Activated naive CD4-positive, alpha-beta T cell treated with anti-CD3 and anti-CD28 coated beads, Interleukin-2, amount 50 U/mL, for 72 hours (primary cell): ENCODE results near the gene FALEC. TPM values are rescaled to one million over a fixed set of nuclear protein-coding genes. Genes with fewer than 3 reads are reported as not detected.

Source experiments
- ATAC-seq, 2 donors: fragments of 150-1000 bp; cut with Tn5 transposase; 2 replicates each; pipeline ENCODE4 v1.10.0; 2021; ENCODE audit warnings: mild to moderate bottlenecking in 2 of 2, moderate library complexity in 2 of 2
- DNase-seq, 2 donors: peaks; one replicate each; pipeline ENCODE4 v3.0.0; 2021 to 2022; ENCODE audit warnings: low spot score in 2 of 2
- H3K27ac Mint-ChIP-seq, 2 donors: one replicate each; pipeline ENCODE4 v1.8.0; 2022; ENCODE audit warnings: mild to moderate bottlenecking in 2 of 2, mixed read lengths in 2 of 2
- H3K36me3 Mint-ChIP-seq, 2 donors: one replicate each; pipeline ENCODE4 v1.8.0; 2022; ENCODE audit warnings: mixed read lengths in 2 of 2
- H3K9me3 Mint-ChIP-seq, 2 donors: one replicate each; pipeline ENCODE4 v1.8.0; 2022; ENCODE audit warnings: mixed read lengths in 2 of 2
- total RNA-seq, 2 donors: library from RNA; stranded (reverse); gene quantifications; one replicate each; pipeline ENCODE4 v1.2.3, GENCODE V29; 2022

The FALEC gene
- total RNA-seq, 2 donors from 2014 or later: 0.66 to 0.89 TPM

DNA sequence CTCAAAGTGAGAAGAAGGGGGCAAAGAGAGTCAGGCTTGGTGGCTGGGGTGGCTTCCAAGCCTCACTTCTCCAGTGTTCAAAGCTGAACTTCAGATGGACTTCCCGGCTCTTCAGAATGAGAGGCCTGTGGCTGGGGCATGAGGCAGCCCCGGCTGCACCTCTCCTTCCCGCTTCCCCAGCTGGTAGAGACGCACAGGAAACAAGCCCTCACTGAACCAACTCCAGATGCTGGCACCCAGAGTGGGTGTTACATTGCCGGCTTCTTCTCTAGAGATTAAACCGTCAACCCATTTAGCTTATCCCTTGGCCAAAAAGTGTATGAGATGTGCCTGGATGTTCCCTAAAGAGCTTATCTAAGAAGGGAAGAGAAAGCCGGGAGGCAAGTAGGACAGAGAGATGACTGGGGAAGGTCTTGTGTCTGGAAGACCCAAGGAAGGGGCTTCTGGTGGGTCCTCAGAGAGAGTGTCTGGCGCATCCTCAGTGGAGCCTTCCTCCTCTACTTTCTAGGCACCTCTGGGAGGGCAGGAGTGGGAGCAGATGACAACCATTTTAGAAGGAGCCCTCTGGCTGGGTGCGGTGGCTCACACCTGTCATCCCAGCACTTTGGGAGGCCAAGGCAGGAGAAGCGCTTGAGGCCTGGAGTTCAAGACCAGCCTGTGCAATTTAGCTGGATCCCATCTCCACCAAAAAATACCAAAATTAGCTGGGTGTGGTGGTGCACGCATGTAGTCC, 35.7 kb downstream of the FALEC start:
- DNase-seq (no peak), ATAC-seq (no peak)
- H3K27ac Mint-ChIP-seq: peak overlapping the region; percentile 29 to 64

DNA sequence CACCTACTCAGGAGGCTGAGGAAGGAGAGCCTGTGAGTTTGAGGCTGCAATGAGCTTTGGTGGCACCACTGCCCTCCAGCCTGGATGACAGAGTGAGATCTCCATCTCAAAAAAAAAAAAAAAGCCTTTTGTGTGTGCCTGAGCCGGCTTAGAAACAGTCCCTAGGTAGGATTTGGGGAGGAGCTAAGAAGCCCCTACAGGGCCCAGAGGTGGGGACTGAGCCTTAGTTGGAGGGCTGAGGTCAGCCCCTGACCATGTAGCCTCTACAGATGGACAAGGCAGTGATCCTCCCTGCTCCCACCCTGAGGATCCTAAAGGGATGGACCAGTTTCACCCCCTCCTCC, 36.2 kb downstream of the FALEC start:
- ATAC-seq (no peak), DNase-seq (no peak)
- Mint-ChIP-seq H3K9me3 (no peaks in the 10 kb centered on the region), H3K36me3 (no peaks in the 10 kb centered on the region), H3K27ac (peak overlapping the region in 1 of 2 donors; percentile 64)

More for the DNA sequence above, 35.7 kb downstream of the FALEC start:
- Mint-ChIP-seq H3K36me3 (no peaks in the 10 kb centered on the region), H3K9me3 (no peaks in the 10 kb centered on the region)

DNA sequence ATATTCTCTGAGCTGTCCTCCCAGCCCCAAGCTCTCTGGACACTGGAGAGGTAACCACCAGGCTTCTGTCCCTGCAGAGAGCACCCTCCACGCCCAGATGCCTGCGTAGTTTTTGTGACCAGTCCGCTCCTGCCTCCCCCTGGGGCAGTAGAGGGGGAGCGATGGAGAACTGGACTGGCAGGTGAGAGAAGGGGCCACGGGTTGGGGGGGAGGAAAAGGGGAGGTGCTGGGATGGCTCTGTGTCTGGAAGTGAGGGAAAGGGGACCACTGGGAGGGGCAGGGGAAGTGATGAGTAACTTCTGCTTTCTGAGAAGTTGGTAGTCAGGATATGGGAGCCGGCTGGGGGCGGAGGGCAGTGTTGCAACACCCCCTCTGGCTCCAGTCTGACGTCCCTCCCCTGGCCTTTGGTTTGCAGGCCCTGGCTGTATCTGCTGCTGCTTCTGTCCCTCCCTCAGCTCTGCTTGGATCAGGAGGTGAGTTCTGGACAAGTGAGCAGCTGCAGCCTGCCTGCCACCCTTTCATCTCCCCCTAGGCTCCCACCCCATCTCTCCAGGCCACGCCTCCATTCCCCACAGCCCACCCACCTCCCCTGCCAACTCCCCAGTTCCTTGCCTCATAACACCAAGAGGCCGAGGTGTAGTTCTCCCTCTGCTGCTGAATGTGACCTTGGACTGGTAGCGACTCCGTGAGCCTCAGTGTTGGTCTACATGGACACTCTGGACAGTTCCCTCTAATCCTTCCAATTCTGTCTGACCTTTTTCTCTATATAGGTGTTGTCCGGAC, 36.8 kb downstream of the FALEC start:
- no peak for DNase-seq
- no peaks in the 10 kb centered on the region for H3K9me3 Mint-ChIP-seq
- peak; percentile 14 to 48 for ATAC-seq
- H3K27ac Mint-ChIP-seq: peak overlapping the region; percentile 34 to 64
- no peaks in the 10 kb centered on the region for H3K36me3 Mint-ChIP-seq

DNA sequence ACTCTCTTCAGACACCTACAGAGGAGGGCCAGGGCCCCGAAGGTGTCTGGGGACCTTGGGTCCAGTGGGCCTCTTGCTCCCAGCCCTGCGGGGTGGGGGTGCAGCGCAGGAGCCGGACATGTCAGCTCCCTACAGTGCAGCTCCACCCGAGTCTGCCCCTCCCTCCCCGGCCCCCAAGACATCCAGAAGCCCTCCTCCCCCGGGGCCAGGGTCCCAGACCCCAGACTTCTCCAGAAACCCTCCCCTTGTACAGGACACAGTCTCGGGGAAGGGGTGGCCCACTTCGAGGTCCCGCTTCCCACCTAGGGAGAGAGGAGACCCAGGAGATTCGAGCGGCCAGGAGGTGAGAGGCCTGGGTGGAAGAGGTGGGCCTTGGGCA, 37.3 kb downstream of the FALEC start:
- Mint-ChIP-seq H3K9me3 (no peaks in the 10 kb centered on the region), H3K36me3 (no peaks in the 10 kb centered on the region), H3K27ac (peak overlapping the region in 1 of 2 donors; percentile 64)
- no peak for DNase-seq
- ATAC-seq: no peak

DNA sequence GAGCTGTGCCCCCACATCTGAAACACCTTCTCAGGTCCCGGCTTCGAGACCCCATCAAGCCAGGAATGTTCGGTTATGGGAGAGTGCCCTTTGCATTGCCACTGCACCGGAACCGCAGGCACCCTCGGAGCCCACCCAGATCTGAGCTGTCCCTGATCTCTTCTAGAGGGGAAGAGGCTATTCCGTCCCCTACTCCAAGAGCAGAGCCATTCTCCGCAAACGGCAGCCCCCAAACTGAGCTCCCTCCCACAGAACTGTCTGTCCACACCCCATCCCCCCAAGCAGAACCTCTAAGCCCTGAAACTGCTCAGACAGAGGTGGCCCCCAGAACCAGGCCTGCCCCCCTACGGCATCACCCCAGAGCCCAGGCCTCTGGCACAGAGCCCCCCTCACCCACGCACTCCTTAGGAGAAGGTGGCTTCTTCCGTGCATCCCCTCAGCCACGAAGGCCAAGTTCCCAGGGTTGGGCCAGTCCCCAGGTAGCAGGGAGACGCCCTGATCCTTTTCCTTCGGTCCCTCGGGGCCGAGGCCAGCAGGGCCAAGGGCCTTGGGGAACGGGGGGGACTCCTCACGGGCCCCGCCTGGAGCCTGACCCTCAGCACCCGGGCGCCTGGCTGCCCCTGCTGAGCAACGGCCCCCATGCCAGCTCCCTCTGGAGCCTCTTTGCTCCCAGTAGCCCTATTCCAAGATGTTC, 38.0 kb downstream of the FALEC start:
- DNase-seq (no peak), ATAC-seq (no peak)
- H3K36me3 Mint-ChIP-seq: no peaks in the 10 kb centered on the region
- no peaks in the 10 kb centered on the region for H3K9me3 Mint-ChIP-seq
- no peak overlapping the region for H3K27ac Mint-ChIP-seq

DNA sequence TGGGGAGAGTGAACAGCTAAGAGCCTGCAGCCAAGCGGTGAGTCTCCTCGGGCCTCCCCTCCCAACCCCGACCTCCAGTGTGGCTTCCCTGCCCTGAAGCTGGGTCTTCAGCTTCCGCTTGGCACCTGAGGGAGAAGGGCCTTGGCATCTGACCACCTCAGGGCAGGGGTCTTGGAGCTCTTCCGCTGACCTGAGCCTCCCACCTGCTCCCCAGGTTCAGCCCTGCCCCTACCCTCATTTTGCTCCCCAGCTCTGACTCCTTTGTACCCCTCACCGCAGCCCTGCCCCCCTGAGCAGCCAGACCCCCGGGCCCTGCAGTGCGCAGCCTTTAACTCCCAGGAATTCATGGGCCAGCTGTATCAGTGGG, 38.5 kb downstream of the FALEC start:
- Mint-ChIP-seq H3K9me3 (no peaks in the 10 kb centered on the region), H3K27ac (no peak overlapping the region), H3K36me3 (no peaks in the 10 kb centered on the region)
- no peak for DNase-seq
- ATAC-seq: no peak

DNA sequence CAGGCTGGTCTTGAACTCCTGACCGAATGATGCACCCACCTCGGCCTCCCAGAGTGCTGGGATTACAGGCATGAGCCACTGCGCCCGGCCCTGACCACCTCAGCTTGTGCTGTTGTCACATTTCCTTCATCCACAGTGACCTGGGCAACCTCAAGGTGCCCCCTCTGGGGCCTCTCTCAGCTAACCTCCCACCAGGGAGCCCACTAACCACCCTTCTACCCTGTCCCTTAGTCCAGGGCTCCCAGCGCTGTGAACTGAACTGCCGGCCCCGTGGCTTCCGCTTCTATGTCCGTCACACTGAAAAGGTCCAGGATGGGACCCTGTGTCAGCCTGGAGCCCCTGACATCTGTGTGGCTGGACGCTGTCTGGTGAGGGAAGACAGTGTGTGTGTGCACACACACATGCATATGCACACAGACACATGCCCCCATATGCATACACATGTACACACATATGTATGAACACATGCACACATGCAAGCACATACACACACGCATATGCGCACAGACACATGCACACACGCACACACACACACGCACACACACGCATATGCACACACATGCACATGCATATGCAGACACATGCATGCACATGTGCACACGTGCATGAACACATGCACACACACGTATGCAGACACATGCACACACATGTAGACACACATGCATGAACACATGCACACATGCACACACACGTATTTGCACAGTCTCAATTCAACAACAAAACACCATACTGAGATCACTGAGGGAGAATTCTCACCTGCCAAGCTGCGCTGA, 39.8 kb downstream of the FALEC start:
- Mint-ChIP-seq H3K36me3 (no peaks in the 10 kb centered on the region), H3K27ac (no peak overlapping the region), H3K9me3 (no peaks in the 10 kb centered on the region)
- no peak for ATAC-seq
- DNase-seq: no peak

DNA sequence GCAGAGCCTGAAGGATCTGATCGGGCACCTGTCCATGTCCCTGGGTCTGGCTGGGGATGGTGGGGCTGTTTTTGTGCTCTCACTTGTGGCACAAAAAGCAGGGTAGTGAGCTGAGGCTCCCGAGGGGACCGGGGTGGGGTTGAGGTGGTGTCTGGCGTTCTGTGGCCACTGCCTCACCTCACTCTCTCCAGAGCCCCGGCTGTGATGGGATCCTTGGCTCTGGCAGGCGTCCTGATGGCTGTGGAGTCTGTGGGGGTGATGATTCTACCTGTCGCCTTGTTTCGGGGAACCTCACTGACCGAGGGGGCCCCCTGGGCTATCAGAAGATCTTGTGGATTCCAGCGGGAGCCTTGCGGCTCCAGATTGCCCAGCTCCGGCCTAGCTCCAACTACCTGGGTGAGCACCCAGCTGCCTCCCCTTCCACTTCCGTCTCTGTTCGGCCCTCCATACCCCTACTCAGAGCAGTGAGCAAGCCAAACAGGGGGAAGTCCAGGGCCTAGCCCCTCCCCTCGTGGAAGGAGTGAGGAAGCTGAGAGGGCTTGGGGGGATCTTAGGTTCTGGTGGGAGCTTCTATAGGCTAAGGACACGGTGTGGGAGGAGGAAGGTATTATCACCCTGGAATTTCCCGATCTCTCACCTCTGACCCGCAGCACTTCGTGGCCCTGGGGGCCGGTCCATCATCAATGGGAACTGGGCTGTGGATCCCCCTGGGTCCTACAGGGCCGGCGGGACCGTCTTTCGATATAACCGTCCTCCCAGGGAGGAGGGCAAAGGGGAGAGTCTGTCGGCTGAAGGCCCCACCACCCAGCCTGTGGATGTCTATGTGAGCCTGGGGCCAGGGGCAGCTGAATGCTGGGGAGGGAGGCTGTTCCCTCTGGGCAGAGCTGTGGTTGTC, 40.7 kb downstream of the FALEC start:
- DNase-seq (no peak), ATAC-seq (no peak)
- Mint-ChIP-seq H3K36me3 (no peaks in the 10 kb centered on the region), H3K9me3 (no peaks in the 10 kb centered on the region), H3K27ac (no peak overlapping the region)

DNA sequence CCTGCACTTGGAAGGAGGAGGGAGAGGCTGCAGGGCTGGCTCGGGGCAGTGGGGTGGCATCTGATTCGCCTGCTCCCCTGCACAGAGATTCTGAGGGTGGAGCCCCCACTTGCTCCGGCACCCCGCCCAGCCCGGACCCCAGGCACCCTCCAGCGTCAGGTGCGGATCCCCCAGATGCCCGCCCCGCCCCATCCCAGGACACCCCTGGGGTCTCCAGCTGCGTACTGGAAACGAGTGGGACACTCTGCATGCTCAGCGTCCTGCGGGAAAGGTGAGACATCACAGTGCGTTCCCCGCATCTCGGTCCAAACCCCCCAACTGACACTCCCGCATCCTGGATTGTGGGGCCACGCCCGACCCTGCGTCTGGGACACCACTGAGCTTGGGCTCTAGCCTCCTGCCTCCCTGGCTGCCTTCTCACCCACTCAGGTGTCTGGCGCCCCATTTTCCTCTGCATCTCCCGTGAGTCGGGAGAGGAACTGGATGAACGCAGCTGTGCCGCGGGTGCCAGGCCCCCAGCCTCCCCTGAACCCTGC, 41.6 kb downstream of the FALEC start:
- DNase-seq: no peak
- H3K36me3 Mint-ChIP-seq: no peaks in the 10 kb centered on the region

DNA sequence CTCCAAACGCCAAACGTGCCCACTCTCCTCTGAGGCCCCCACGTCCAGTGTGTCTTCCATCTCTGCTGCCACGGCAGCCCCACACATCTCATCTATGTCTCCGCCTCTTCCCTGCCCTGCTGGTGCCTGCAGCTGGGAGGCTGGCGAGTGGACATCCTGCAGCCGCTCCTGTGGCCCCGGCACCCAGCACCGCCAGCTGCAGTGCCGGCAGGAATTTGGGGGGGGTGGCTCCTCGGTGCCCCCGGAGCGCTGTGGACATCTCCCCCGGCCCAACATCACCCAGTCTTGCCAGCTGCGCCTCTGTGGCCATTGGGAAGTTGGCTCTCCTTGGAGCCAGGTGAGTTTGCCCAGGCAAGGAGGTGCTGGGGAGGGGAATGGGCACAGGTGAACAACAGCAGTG, 42.3 kb downstream of the FALEC start:
- no peak for DNase-seq
- no peak for ATAC-seq
- Mint-ChIP-seq H3K27ac (no peak overlapping the region), H3K36me3 (no peaks in the 10 kb centered on the region), H3K9me3 (no peaks in the 10 kb centered on the region)

More for the DNA sequence above, 41.6 kb downstream of the FALEC start:
- no peak for ATAC-seq
- H3K9me3 Mint-ChIP-seq: no peaks in the 10 kb centered on the region
- H3K27ac Mint-ChIP-seq: no peak overlapping the region

DNA sequence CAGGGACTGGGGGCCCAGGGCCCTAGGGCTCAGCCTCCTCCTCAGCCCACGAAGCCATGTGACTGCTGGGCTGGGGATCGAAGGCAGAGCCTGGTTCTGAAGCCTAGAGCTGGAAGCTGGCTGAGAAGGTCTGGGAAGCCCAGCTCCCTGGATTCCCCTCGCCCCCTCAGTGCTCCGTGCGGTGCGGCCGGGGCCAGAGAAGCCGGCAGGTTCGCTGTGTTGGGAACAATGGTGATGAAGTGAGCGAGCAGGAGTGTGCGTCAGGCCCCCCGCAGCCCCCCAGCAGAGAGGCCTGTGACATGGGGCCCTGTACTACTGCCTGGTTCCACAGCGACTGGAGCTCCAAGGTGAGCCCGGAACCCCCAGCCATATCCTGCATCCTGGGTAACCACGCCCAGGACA, 42.8 kb downstream of the FALEC start:
- H3K27ac Mint-ChIP-seq: no peak overlapping the region
- H3K36me3 Mint-ChIP-seq: no peaks in the 10 kb centered on the region
- H3K9me3 Mint-ChIP-seq: no peaks in the 10 kb centered on the region
- DNase-seq (no peak), ATAC-seq (no peak)

DNA sequence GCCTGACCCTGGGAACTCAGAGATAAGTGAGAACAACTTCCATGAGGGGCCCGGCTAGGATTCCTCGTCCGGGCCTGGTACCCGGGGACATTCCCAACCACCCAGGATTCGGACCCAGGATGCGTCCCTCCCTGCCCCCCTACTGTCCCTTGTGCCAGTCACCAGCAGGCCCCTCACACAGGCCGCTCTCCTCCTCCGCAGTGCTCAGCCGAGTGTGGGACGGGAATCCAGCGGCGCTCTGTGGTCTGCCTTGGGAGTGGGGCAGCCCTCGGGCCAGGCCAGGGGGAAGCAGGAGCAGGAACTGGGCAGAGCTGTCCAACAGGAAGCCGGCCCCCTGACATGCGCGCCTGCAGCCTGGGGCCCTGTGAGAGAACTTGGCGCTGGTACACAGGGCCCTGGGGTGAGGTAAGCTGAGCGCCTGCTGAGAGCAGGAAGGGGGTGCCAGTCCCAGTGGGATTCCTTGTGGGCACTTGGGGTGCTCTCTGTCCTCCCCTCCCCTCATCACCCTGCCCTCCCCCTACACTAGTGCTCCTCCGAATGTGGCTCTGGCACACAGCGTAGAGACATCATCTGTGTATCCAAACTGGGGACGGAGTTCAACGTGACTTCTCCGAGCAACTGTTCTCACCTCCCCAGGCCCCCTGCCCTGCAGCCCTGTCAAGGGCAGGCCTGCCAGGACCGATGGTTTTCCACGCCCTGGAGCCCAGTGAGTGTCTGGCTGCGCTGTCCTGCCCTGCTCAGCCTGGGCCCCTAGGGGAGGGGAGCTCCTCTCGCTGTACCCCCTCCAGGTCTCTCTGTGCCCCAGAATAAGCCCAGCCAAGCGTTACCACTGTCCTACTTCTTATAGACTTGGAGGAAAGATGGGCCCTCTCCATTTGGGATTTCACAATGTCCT, 43.5 kb downstream of the FALEC start:
- DNase-seq: no peak
- no peaks in the 10 kb centered on the region for H3K36me3 Mint-ChIP-seq

DNA sequence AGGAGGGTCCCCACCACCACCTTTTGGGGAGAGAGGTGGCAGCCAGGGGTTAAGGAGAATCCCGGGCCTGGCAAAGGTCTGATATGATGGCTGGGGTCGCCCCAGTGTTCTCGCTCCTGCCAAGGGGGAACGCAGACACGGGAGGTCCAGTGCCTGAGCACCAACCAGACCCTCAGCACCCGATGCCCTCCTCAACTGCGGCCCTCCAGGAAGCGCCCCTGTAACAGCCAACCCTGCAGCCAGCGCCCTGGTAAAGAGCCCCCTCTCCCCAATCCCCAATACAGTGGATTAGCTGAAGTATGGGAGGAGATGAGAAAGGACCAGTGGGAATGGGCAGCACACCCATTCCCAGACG, 44.1 kb downstream of the FALEC start:
- DNase-seq: no peak
- no peak for ATAC-seq
- H3K27ac Mint-ChIP-seq: peak overlapping the region in 1 of 2 donors; percentile 100
- H3K36me3 Mint-ChIP-seq: no peaks in the 10 kb centered on the region
- no peaks in the 10 kb centered on the region for H3K9me3 Mint-ChIP-seq

More for the DNA sequence above, 43.5 kb downstream of the FALEC start:
- no peak overlapping the region for H3K27ac Mint-ChIP-seq
- ATAC-seq: no peak
- no peaks in the 10 kb centered on the region for H3K9me3 Mint-ChIP-seq

DNA sequence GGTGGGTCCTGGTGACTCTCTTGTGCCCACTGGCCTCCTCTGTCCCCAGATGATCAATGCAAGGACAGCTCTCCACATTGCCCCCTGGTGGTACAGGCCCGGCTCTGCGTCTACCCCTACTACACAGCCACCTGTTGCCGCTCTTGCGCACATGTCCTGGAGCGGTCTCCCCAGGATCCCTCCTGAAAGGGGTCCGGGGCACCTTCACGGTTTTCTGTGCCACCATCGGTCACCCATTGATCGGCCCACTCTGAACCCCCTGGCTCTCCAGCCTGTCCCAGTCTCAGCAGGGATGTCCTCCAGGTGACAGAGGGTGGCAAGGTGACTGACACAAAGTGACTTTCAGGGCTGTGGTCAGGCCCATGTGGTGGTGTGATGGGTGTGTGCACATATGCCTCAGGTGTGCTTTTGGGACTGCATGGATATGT, 44.5 kb downstream of the FALEC start:
- ATAC-seq (peak in 1 of 2 donors; percentile 19), DNase-seq (peak; percentile 76 to 86)
- Mint-ChIP-seq H3K27ac (peak overlapping the region; percentile 68 to 100), H3K9me3 (no peaks in the 10 kb centered on the region), H3K36me3 (no peaks in the 10 kb centered on the region)
